ENCODE measurements around the gene ADGRE1.

Gene ADGRE1

GRCh38 chr19:6875218-6875617, 12.2 kb upstream of the ADGRE1 start:
- DNase-seq (ENCODE audit: low read depth), result no peak

- no peak for DNase-seq (ENCODE audit: low read depth)
Measured at GRCh38 chr19:6876748-6877147, 10.6 kb upstream of the ADGRE1 start.

- DNase-seq (ENCODE audit: low read depth), result no peak
Measured at GRCh38 chr19:6877766-6878165, 9.6 kb upstream of the ADGRE1 start.

DNA sequence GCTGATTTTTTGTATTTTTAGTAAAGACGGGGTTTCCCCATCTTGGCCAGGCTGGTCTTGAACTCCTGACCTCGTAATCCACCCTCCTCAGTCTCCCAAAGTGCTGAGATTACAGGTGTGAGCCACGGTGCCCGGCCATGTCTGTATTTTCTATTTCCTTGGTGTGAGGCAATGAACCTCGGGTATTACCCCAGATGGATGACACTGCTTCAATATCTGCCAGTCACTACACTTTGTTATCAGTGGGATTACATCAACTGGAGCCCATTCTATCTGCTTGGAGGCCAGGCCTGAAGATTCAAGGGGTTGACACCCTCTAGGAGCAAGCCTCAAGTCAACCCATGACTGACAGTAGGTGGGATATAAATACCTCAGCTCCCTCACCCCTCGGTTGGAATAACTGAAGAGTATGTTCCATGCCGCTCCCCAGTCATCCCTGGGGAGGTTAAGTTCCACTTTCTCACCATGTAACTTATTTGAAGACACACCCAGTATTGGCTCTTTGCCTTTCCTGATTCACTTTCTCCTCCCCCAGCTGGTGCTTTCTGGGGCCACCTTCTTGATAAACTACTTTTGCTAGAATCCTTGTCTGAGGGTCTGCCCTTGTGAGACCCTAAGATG, 992 bp upstream of the ADGRE1 start:
- DNase-seq (ENCODE audit: low read depth), result no peak

GRCh38 chr19:6888967-6889366, 1.6 kb downstream of the ADGRE1 start:
- no peak for DNase-seq (ENCODE audit: low read depth)

DNA sequence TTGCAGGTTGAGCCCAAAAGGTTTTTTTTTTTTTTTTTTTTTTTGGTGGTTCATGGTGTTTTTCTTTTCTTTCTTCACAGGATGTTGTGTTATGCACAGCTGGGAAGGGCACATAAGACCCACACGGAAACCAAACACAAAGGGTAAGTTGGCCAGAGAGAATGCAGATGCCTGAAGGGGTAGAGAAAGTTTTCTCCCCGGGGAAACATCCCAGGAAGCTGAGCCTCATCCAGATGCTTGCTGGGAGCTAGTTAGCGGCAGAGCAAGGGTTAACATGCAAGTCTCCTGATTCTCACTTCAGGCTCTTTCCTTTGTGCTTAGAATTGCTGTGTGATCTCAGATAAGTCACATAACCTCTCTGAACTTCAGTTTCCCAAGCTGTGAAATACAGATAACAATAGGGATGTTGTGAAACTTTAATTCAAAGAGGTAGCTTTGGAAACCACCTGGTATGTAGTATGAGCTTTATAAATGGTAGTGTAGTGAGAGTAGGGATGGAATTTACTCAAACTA, 3.1 kb downstream of the ADGRE1 start:
- DNase-seq (ENCODE audit: low read depth), result no peak

- DNase-seq (ENCODE audit: low read depth), result no peak
Measured at GRCh38 chr19:6890938-6891337, 3.6 kb downstream of the ADGRE1 start.

DNA sequence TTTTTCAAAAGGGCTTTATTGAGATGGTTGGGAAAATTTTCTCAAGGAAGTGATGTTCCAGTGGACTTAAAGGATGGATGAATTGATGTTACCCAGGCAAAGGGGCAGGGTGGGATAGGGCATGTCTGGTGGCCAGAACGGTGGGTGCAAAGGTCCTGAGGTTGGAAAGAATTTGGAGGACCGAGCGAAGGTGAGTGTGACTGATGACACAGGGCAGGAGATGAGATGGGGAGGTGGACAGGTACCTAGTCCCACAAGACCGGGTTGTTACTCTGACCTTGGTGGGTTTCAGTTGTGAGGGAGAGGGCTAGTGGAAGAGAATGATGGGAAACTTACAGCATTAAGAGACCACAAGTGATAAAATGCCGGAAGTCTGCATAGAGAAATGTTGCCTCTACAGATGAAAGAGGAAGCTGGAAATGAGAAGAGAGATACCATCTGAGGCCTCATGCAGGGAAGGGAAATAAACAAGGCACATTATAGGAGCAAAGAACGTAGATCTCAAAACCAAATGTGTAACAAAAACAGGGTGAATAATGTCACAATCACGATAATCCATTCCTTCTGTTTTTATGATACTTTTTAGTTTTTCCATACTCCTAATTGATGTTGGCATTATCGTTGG, 4.5 kb downstream of the ADGRE1 start:
- no peak for DNase-seq (ENCODE audit: low read depth)

- no peak for DNase-seq (ENCODE audit: low read depth)
Measured at GRCh38 chr19:6894313-6894712, 6.9 kb downstream of the ADGRE1 start.

- DNase-seq (ENCODE audit: low read depth), result no peak
Measured at GRCh38 chr19:6903446-6903845, 16.1 kb downstream of the ADGRE1 start.

GRCh38 chr19:6906559-6907060, 19.2 kb downstream of the ADGRE1 start:
- DNase-seq (ENCODE audit: low read depth), result no peak

- DNase-seq (ENCODE audit: low read depth), result no peak
Measured at GRCh38 chr19:6911523-6911922, 24.1 kb downstream of the ADGRE1 start.

- DNase-seq (ENCODE audit: low read depth), result no peak
Measured at GRCh38 chr19:6914321-6914720, 26.9 kb downstream of the ADGRE1 start.

DNA sequence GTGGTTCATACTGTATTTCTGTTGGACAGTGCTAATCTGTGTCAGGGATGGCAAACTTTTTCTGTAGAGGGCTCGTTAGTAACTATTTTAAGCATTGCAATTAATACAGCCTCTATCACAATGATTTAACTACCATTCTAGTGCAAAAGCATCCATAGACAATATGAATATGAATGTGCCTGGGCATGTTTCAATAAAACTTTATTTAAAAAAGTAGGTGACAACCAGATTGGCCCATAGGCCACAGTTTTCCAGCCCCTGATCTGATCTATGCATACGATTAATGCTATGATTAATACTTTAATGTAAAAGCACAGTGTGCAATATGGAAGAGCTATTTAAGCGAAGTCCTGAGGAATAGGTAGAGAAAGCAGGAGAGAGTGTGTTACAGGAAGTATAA, 29.6 kb downstream of the ADGRE1 start:
- no peak for DNase-seq (ENCODE audit: low read depth)

- DNase-seq (ENCODE audit: low read depth), result no peak
Measured at GRCh38 chr19:6925386-6925785, 38.0 kb downstream of the ADGRE1 start.

- DNase-seq (ENCODE audit: low read depth), result no peak
Measured at GRCh38 chr19:6925801-6926751, 38.7 kb downstream of the ADGRE1 start.

DNA sequence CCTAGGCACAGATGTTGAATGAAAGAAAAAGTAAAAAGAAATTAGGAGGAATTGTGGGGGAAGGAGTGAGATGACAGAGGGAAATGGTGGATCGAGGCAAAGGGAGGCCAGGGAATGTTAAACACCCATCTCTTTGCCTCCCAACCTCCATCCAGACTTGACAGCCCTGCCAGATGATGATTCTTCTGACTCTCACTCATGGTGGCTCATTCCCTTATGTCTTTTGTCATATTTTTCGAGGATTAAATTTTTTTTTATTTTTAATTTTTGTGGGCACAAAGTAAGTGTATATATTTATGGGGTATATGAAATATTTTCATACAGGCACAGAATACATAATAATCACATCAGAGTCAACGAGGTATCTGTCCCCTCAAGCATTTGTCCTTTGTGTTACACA, 42.8 kb downstream of the ADGRE1 start:
- no peak for DNase-seq (ENCODE audit: low read depth)

GRCh38 chr19:6935069-6935468, 47.7 kb downstream of the ADGRE1 start:
- no peak for DNase-seq (ENCODE audit: low read depth)

GRCh38 chr19:6935618-6936017, 48.2 kb downstream of the ADGRE1 start:
- DNase-seq (ENCODE audit: low read depth), result no peak

GRCh38 chr19:6945733-6946132, 58.4 kb downstream of the ADGRE1 start:
- DNase-seq (ENCODE audit: low read depth), result no peak

GRCh38 chr19:6947745-6948144, 60.4 kb downstream of the ADGRE1 start:
- no peak for DNase-seq (ENCODE audit: low read depth)

- no peak for DNase-seq (ENCODE audit: low read depth)
Measured at GRCh38 chr19:6948884-6949283, 61.5 kb downstream of the ADGRE1 start.

DNA sequence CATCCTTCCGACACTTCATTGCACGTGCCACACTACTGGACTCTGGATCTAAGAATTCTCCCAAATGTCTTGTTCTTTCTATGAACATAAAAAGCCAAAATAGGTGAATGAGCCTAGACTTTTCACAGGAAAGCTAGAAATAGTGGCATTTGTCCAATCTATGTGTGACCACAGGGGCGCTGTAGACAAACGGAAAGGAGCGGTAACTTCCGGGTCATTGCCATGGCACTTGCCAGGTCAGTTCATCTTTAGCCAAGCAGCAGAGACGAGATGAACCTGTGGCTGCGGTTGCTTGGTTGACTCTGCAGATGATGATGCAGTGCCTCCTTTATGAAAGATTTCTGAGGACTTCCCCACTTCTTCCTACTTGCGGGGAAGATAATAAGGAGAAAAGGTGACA, 65.6 kb downstream of the ADGRE1 start:
- no peak for DNase-seq (ENCODE audit: low read depth)

Measured in stimulated activated CD8-positive, alpha-beta memory T cell treated with anti-CD3 and anti-CD28 coated beads, Interleukin-15, amount 100 ng/mL, for 1 hour (primary cell).